H1 (cell line): ENCODE measurements around the gene DGCR8. TPM values are rescaled to one million over a fixed set of nuclear protein-coding genes. Genes with fewer than 3 reads are reported as not detected.

Source experiments
- CTCF ChIA-PET: fragments of 300-600 bp; sonication (Branson Sonifier 250); formaldehyde crosslinking; loops from one replicate; lab custom pipeline; 2021; ENCODE audit not compliant: partially characterized antibody; lab: Charles Lee
- POLR2A ChIA-PET: fragments of 300-600 bp; sonication (Branson Sonifier 250); formaldehyde crosslinking; loops from one replicate; lab custom pipeline; 2021; ENCODE audit warnings: inconsistent platforms; ENCODE audit not compliant: partially characterized antibody; lab: Charles Lee
- DNase-seq, 2 experiments: peaks; one replicate each; pipeline versions ENCODE4 v3.0.0 to v3.0.0-alpha.2; 2010 to 2022; ENCODE audit warnings: low spot score in 2 of 2, low read depth in 1 of 2, mixed read lengths in 1 of 2
- FAIRE-seq: peaks from 2 replicates; lab custom pipeline; 2011; peaks lifted over from hg19 to GRCh38; lab: Jason Lieb, UNC
- H2AFZ ChIP-seq: 2 replicates; pipeline ENCODE4 v1.8.1; 2012; ENCODE audit warnings: low read length, inconsistent platforms
- H2AK5ac ChIP-seq: 2 replicates; pipeline ENCODE4 v1.6.1; 2013; ENCODE audit warnings: low read depth, low read length
- H2BK120ac ChIP-seq: replicated peaks from 2 replicates; pipeline ENCODE3; 2013; ENCODE audit warnings: low read depth, low read length, inconsistent platforms
- H2BK12ac ChIP-seq: 2 replicates; pipeline ENCODE4 v1.6.1; 2013; ENCODE audit warnings: low read depth, low read length
- H2BK15ac ChIP-seq: 2 replicates; pipeline ENCODE4 v1.6.1; 2013; ENCODE audit warnings: low read length
- H2BK20ac ChIP-seq: 2 replicates; pipeline ENCODE4 v1.6.1; 2013; ENCODE audit warnings: low read length
- H2BK5ac ChIP-seq: 2 replicates; pipeline ENCODE4 v1.6.1; 2013; ENCODE audit warnings: low read depth, low read length
- H3K14ac ChIP-seq: 2 replicates; pipeline ENCODE4 v1.6.1; 2013; ENCODE audit warnings: inconsistent platforms; ENCODE audit not compliant: insufficient read length
- H3K18ac ChIP-seq: 2 replicates; pipeline ENCODE4 v1.6.1; 2013; ENCODE audit warnings: low read length; ENCODE audit errors: extremely low read depth
- H3K23ac ChIP-seq: 2 replicates; pipeline ENCODE4 v1.6.1; 2013; ENCODE audit warnings: inconsistent platforms; ENCODE audit not compliant: insufficient read length
- H3K23me2 ChIP-seq: 2 replicates; pipeline ENCODE4 v1.6.1; 2013; ENCODE audit warnings: low read depth, low read length
- H3K27ac ChIP-seq: 2 replicates; pipeline ENCODE4 v1.6.1; 2011; ENCODE audit warnings: low read depth, low read length, inconsistent platforms
- H3K27me3 ChIP-seq, 4 experiments: replicated peaks in 1 of 4; 1 replicate in 1 of 4; 2 replicates in 3 of 4; pipeline versions ENCODE4 v1.6.1 to v1.8.1; 2011 to 2013; ENCODE audit warnings: low read length in 3 of 4, mild to moderate bottlenecking in 3 of 4, inconsistent platforms in 2 of 4, mixed read lengths in 2 of 4, moderate library complexity in 1 of 4; ENCODE audit not compliant: control insufficient read depth in 3 of 4, insufficient read depth in 3 of 4; ENCODE audit errors: extremely low read depth in 1 of 4
- H3K36me3 ChIP-seq, 4 experiments: 2 replicates each; pipeline versions ENCODE4 v1.6.1 to v1.8.1; 2011 to 2013; ENCODE audit warnings: mild to moderate bottlenecking in 4 of 4, low read length in 3 of 4, moderate library complexity in 2 of 4, control low read depth in 1 of 4, inconsistent platforms in 1 of 4; ENCODE audit not compliant: insufficient read depth in 4 of 4, control insufficient read depth in 2 of 4
- H3K4ac ChIP-seq: replicated peaks from 2 replicates; pipeline ENCODE3; 2013; ENCODE audit warnings: low read length, low read depth, mixed read lengths, inconsistent platforms; ENCODE audit not compliant: insufficient read length
- H3K4me1 ChIP-seq, 4 experiments: replicated peaks in 1 of 4; 1 replicate in 1 of 4; 2 replicates in 3 of 4; pipeline versions ENCODE4 v1.6.1 to v1.8.1; 2011 to 2013; ENCODE audit warnings: low read length in 3 of 4, inconsistent platforms in 2 of 4, mixed read lengths in 1 of 4; ENCODE audit not compliant: insufficient read depth in 4 of 4, control insufficient read depth in 3 of 4
- H3K4me2 ChIP-seq, 2 experiments: 2 replicates each; pipeline versions ENCODE4 v1.6.1 to v1.8.1; 2011 to 2013; ENCODE audit warnings: low read depth in 2 of 2, low read length in 2 of 2, control low read depth in 1 of 2, inconsistent platforms in 1 of 2, mild to moderate bottlenecking in 1 of 2; ENCODE audit not compliant: insufficient read depth in 1 of 2
- H3K4me3 ChIP-seq, 4 experiments: fragments of 200-600, 300-600 bp in 1 of 4; sonication (generic), shearing (Covaris generic), sonication (Bioruptor Twin) in 1 of 4; 2 replicates each; pipeline versions ENCODE4 v1.5.1 to v1.8.1; 2011 to 2016; ENCODE audit warnings: low read length in 4 of 4, low read depth in 3 of 4, control low read depth in 2 of 4, inconsistent platforms in 2 of 4, mild to moderate bottlenecking in 2 of 4, mixed read lengths in 1 of 4, moderate library complexity in 1 of 4; ENCODE audit not compliant: insufficient read depth in 2 of 4; ENCODE audit errors: extremely low read depth in 1 of 4
- H3K56ac ChIP-seq: replicated peaks from 2 replicates; pipeline ENCODE3; 2013; ENCODE audit warnings: low read depth, mild to moderate bottlenecking, mixed read lengths, low read length, inconsistent platforms; ENCODE audit not compliant: insufficient read length
- H3K79me1 ChIP-seq: 2 replicates; pipeline ENCODE4 v1.6.1; 2013; ENCODE audit warnings: low read depth, low read length, control low read depth
- H3K79me2 ChIP-seq, 2 experiments: 2 replicates each; pipeline versions ENCODE4 v1.6.1 to v1.8.1; 2012 to 2013; ENCODE audit warnings: low read length in 2 of 2, mild to moderate bottlenecking in 2 of 2, inconsistent platforms in 1 of 2; ENCODE audit not compliant: insufficient read depth in 2 of 2, control insufficient read depth in 1 of 2
- H3K9ac ChIP-seq, 4 experiments: replicated peaks in 1 of 4; 1 replicate in 1 of 4; 2 replicates in 3 of 4; pipeline versions ENCODE4 v1.6.1 to v1.8.1; 2011 to 2013; ENCODE audit warnings: low read depth in 3 of 4, low read length in 3 of 4, control low read depth in 2 of 4, mild to moderate bottlenecking in 2 of 4, moderate library complexity in 2 of 4, inconsistent platforms in 1 of 4; ENCODE audit errors: extremely low read depth in 1 of 4
- H3K9me3 ChIP-seq, 2 experiments: 2 replicates each; pipeline versions ENCODE4 v1.6.1 to v1.8.1; 2012 to 2013; ENCODE audit warnings: mild to moderate bottlenecking in 2 of 2, moderate library complexity in 2 of 2, control low read depth in 1 of 2, inconsistent platforms in 1 of 2, low read depth in 1 of 2, low read length in 1 of 2, mixed read lengths in 1 of 2; ENCODE audit not compliant: insufficient read depth in 2 of 2
- H4K20me1 ChIP-seq, 2 experiments: replicated peaks in 1 of 2; 2 replicates each; pipeline versions ENCODE3 to v1.8.1; 2011 to 2013; ENCODE audit warnings: inconsistent platforms in 2 of 2, low read length in 2 of 2, mild to moderate bottlenecking in 1 of 2; ENCODE audit not compliant: insufficient read depth in 2 of 2, control insufficient read depth in 1 of 2
- H4K5ac ChIP-seq: 2 replicates; pipeline ENCODE4 v1.6.1; 2013; ENCODE audit warnings: low read length, low read depth, mixed read lengths, inconsistent platforms; ENCODE audit not compliant: insufficient read length
- H4K8ac ChIP-seq: 2 replicates; pipeline ENCODE4 v1.8.0; 2013; ENCODE audit warnings: mild to moderate bottlenecking, moderate library complexity, low read length, inconsistent platforms; ENCODE audit not compliant: insufficient read depth; ENCODE audit errors: extremely low read depth
- H4K91ac ChIP-seq: replicated peaks from 2 replicates; pipeline ENCODE3; 2013; ENCODE audit warnings: low read length, mixed read lengths, inconsistent platforms; ENCODE audit not compliant: insufficient read length
- BCL11A ChIP-seq, 2 experiments: IDR thresholded peaks; one replicate each; pipeline ENCODE4 v1.6.1; 2011; ENCODE audit warnings: low read depth in 2 of 2, low read length in 2 of 2, mild to moderate bottlenecking in 2 of 2
- E2F6 ChIP-seq: IDR thresholded peaks from 2 replicates; pipeline ENCODE4 v1.6.1; 2012; ENCODE audit warnings: inconsistent platforms
- FOSL1 ChIP-seq: IDR thresholded peaks from 2 replicates; pipeline ENCODE4 v1.6.1; 2011; ENCODE audit warnings: mild to moderate bottlenecking, low read depth, low read length, moderate library complexity; ENCODE audit not compliant: insufficient read depth
- KDM1A ChIP-seq: fragments of 200-600, 300-600 bp; sonication (generic); IDR thresholded peaks from 2 replicates; pipeline ENCODE4 v1.7.1; 2016; ENCODE audit warnings: mild to moderate bottlenecking, low read length, borderline replicate concordance
- SAP30 ChIP-seq: fragments of 300-600 bp; sonication (generic); IDR thresholded peaks from 2 replicates; pipeline ENCODE4 v1.7.1; 2012; ENCODE audit warnings: low read length, moderate library complexity, mild to moderate bottlenecking, inconsistent platforms; ENCODE audit not compliant: insufficient read depth, insufficient replicate concordance
- SIX5 ChIP-seq: IDR thresholded peaks from 2 replicates; pipeline ENCODE4 v1.6.1; 2011; ENCODE audit warnings: mild to moderate bottlenecking, low read depth, low read length
- TAF7 ChIP-seq: optimal IDR thresholded peaks from 2 replicates; pipeline ENCODE3; 2011; ENCODE audit warnings: low read depth, mild to moderate bottlenecking, inconsistent platforms, low read length, moderate library complexity, borderline replicate concordance
- TEAD4 ChIP-seq: IDR thresholded peaks from 2 replicates; pipeline ENCODE4 v1.6.1; 2012; ENCODE audit warnings: low read depth, low read length, inconsistent platforms, mixed read lengths
- USF2 ChIP-seq: IDR thresholded peaks from 2 replicates; pipeline ENCODE4 v1.6.1; 2011; ENCODE audit warnings: low read length, improper control_type of control experiment
- WGBS, 2 experiments: shearing (Covaris generic) in 1 of 2; methylation state at CpG; one replicate each; pipeline versions ENCODE4 v1.1.6 to v1.1.7; 2013 to 2015; ENCODE audit warnings: low lambda C conversion rate in 2 of 2, mixed read lengths in 2 of 2, inconsistent platforms in 1 of 2, low coverage in 1 of 2, missing lambda C conversion rate in 1 of 2; ENCODE audit not compliant: insufficient replicate concordance in 2 of 2, insufficient coverage in 1 of 2, insufficient read length in 1 of 2; ENCODE audit errors: extremely low coverage in 1 of 2, missing lambda C conversion rate in 1 of 2; 5-methylcytosine and 5-hydroxymethylcytosine counted together
- polyA plus RNA-seq, 7 experiments: library from polyadenylated mRNA; depleted of rRNA in 3 of 7; stranded (reverse) in 5 of 7; unstranded in 2 of 7; fragments of >200 nt in 5 of 7; fragments of 200-250 nt in 2 of 7; gene quantifications; 1 replicate in 5 of 7; 2 replicates in 1 of 7; 4 replicates in 1 of 7; pipeline versions ENCODE4 v1.2.1 to v1.2.3, GENCODE V29; 2011 to 2013; ENCODE audit warnings: missing spikeins in 2 of 7, mixed read lengths in 2 of 7
- total RNA-seq: library from RNA; stranded (reverse); fragmentation: NEBNext Ultra II Directional; extraction: Animal tissue kit (Norgen Biotek cat#: 25700); gene quantifications from 2 replicates; pipeline ENCODE4 v1.2.1, GENCODE V29; 2021

DGCR8 gene
- total and polyA plus RNA-seq, 2 of the 8 experiments (the other 6 are each of a cell fraction or from before 2014, with no cell fraction given) = 23.7 to 43.7 TPM

GRCh38 chr22:20096574-20097420 is 16.8 kb downstream of the DGCR8 start:
- FAIRE-seq = no peak
- H3K4me1 ChIP-seq = peaks cover 0 to 6% (median 0%) of the 10 kb centered on the region in 4 experiments; a peak in 3 of 7 replicates
- TF ChIP-seq TEAD4 (no peak), SAP30 (no peak), TAF7 (no peak), BCL11A (IDR thresholded peaks at IDR 0.05; ENCODE audit: low read depth in 2 of 2, low read length in 2 of 2) (no peak), USF2 (no peak), SIX5 (no peak), E2F6 (no peak), FOSL1 (no peak), KDM1A (no peak)

More at GRCh38 chr22:20096574-20097420, 16.8 kb downstream of the DGCR8 start:
- peaks cover 10 to 24% of the 10 kb centered on the region in 2 experiments for H4K20me1 ChIP-seq
- H3K23ac ChIP-seq = no peak overlapping the region
- no peaks in the 10 kb centered on the region for H3K9me3 ChIP-seq
- POLR2A ChIA-PET = interaction anchor here (1.0 to 29.4 kb wide), 8 partner anchors 9 to 31 kb away, joined by 3 to 598 read pairs (median 4); partner anchors contain the start of genes RANBP1 and TRMT2A
- no peak overlapping the region for H2BK20ac ChIP-seq
- no peak overlapping the region for H3K14ac ChIP-seq
- 98% methylated on average over 2 of the region's 2 CpGs; no CpG with 5 or more reads in 1 of the 2 experiments for WGBS, 2 experiments
- DNase-seq = no peak
- CTCF ChIA-PET = interaction anchor here (1.0 to 1.8 kb wide), 6 partner anchors 9 to 125 kb away, joined by 3 to 7 read pairs (median 4); no protein-coding TSS in a partner anchor
- H3K56ac ChIP-seq = no peak overlapping the region
- no peak overlapping the region for H4K91ac ChIP-seq
- H3K36me3 ChIP-seq = peaks cover 28 to 97% (median 66%) of the 10 kb centered on the region in 4 experiments
- H3K18ac ChIP-seq = no peak overlapping the region
- H3K9ac ChIP-seq = no peak overlapping the region
- H4K8ac ChIP-seq = no peak overlapping the region
- no peak overlapping the region for H4K5ac ChIP-seq
- H3K4me3 ChIP-seq = no peak overlapping the region
- H2BK5ac ChIP-seq = no peak overlapping the region
- no peak overlapping the region for H2AFZ ChIP-seq
- peaks cover 0 to 32% of the 10 kb centered on the region in 2 experiments; a peak in 3 of 4 replicates for H3K79me2 ChIP-seq
- no peak overlapping the region for H2BK12ac ChIP-seq
- H3K27ac ChIP-seq = no peak overlapping the region
- no peak overlapping the region for H2BK15ac ChIP-seq
- peaks cover 9% of the 10 kb centered on the region for H3K79me1 ChIP-seq
- H3K4ac ChIP-seq = no peak overlapping the region
- no peak overlapping the region for H2AK5ac ChIP-seq
- H2BK120ac ChIP-seq = no peak overlapping the region
- H3K27me3 ChIP-seq = no peaks in the 10 kb centered on the region
- H3K23me2 ChIP-seq = no peaks in the 10 kb centered on the region
- no peak overlapping the region for H3K4me2 ChIP-seq
